Stimulated activated CD4-positive, alpha-beta T cell treated with anti-CD3 and anti-CD28 coated beads, Interleukin-1b, Interleukin-23, amount 100 ng/mL, for 48 hours (primary cell): ENCODE data around the gene AP4E1.
"Not testable (repeated sequence)": the region's sequence is repeated elsewhere in the genome, so short reads cannot be mapped to it uniquely, and the experiment has no call there.

Experiments used
- DNase-seq: peaks from one replicate; pipeline ENCODE4 v3.0.0-alpha.2; 2020

AP4E1 gene

GRCh38 chr15:51030649-51031316 is 122.3 kb downstream of the AP4E1 start:
- no peak for DNase-seq

GRCh38 chr15:51037474-51037873 is 129.0 kb downstream of the AP4E1 start:
- not testable (repeated sequence) for DNase-seq

GRCh38 chr15:51038162-51038973 is 129.9 kb downstream of the AP4E1 start:
- no peak for DNase-seq

- DNase-seq, result no peak
Measured at GRCh38 chr15:51038974-51039319, 130.5 kb downstream of the AP4E1 start.

- DNase-seq, result no peak
Measured at GRCh38 chr15:51044037-51044727, 135.7 kb downstream of the AP4E1 start.

GRCh38 chr15:51046016-51046415 is 137.5 kb downstream of the AP4E1 start:
- DNase-seq, result no peak

- no peak for DNase-seq
Measured at GRCh38 chr15:51046799-51047449, 138.4 kb downstream of the AP4E1 start.

GRCh38 chr15:51048308-51048707 is 139.8 kb downstream of the AP4E1 start:
- no peak for DNase-seq

GRCh38 chr15:51049081-51049480 is 140.6 kb downstream of the AP4E1 start:
- no peak for DNase-seq

GRCh38 chr15:51051776-51052175 is 143.3 kb downstream of the AP4E1 start:
- DNase-seq, result no peak

- DNase-seq, result no peak
Measured at GRCh38 chr15:51053571-51053970, 145.1 kb downstream of the AP4E1 start.

- no peak for DNase-seq
Measured at GRCh38 chr15:51054535-51054934, 146.1 kb downstream of the AP4E1 start.
